T-helper 17 cell (primary cell): ENCODE results near the gene PDE4DIP. TPM values are rescaled to one million over a fixed set of nuclear protein-coding genes. Genes with fewer than 3 reads are reported as not detected.
A peak's percentile ranks its signal among the peaks of the same experiment; 100 is the strongest.
"Not testable (repeated sequence)": the region's sequence is repeated elsewhere in the genome, so short reads cannot be mapped to it uniquely, and the experiment has no call there.

Experiments
- ATAC-seq: fragments of 150-1000 bp; cut with Tn5 transposase; 2 replicates; pipeline ENCODE4 v1.10.0; 2021; ENCODE audit warnings: mild to moderate bottlenecking, moderate library complexity
- DNase-seq, 3 donors: peaks; one replicate each; pipeline versions ENCODE4 v3.0.0 to v3.0.0-alpha.2; 2020 to 2021
- H3K9me3 ChIP-seq: one replicate; pipeline ENCODE4 v1.7.0; 2013; ENCODE audit warnings: low read length, mild to moderate bottlenecking; ENCODE audit not compliant: control insufficient read depth, poor library complexity, severe bottlenecking
- H3K27ac Mint-ChIP-seq: one replicate; pipeline ENCODE4 v1.8.0; 2022; ENCODE audit warnings: mild to moderate bottlenecking, moderate library complexity, mixed read lengths
- H3K27me3 Mint-ChIP-seq: one replicate; pipeline ENCODE4 v1.8.0; 2022; ENCODE audit warnings: mixed read lengths
- H3K36me3 Mint-ChIP-seq: one replicate; pipeline ENCODE4 v1.8.0; 2022; ENCODE audit warnings: low read depth, mixed read lengths
- H3K4me1 Mint-ChIP-seq: one replicate; pipeline ENCODE4 v1.8.0; 2022; ENCODE audit warnings: mild to moderate bottlenecking, mixed read lengths
- H3K4me3 Mint-ChIP-seq: one replicate; pipeline ENCODE4 v1.8.0; 2022; ENCODE audit warnings: mild to moderate bottlenecking, moderate library complexity, mixed read lengths
- total RNA-seq, 4 donors: library from RNA in 2 of 4; stranded (reverse) in 2 of 4; gene quantifications; one replicate each; pipeline ENCODE4 v1.2.3 and lab custom pipeline; 2022 to 2026

The PDE4DIP gene
- total RNA-seq, 2 donors from 2014 or later = 36.2 to 43.2 TPM

DNA sequence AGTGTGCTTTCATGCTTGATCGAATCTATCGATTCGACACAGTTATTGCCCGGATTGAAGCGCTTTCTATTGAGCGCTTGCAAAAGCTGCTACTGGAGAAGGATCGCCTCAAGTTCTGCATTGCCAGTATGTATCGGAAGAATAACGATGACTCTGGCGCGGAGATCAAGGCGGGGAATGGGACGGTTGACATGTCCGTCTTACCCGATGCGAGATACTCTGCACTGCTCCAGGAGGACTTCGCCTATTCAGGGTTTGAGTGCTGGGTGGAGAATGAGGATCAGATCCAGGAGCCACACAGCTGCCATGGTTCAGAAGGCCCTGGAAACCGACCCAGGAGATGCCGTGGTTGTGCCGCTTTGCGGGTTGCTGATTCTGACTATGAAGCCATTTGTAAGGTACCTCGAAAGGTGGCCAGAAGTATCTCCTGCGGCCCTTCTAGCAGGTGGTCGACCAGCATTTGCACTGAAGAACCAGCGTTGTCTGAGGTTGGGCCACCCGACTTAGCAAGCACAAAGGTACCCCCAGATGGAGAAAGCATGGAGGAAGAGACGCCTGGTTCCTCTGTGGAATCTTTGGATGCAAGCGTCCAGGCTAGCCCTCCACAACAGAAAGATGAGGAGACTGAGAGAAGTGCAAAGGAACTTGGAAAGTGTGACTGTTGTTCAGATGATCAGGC, 108.8 kb downstream of the PDE4DIP start:
- not testable (repeated sequence) for H3K4me1 Mint-ChIP-seq, H3K9me3 ChIP-seq, H3K36me3 Mint-ChIP-seq, H3K27me3 Mint-ChIP-seq, H3K27ac Mint-ChIP-seq
- DNase-seq (peak; percentile 3 to 11 (median 8)), ATAC-seq (peak; percentile 2)
- H3K4me3 Mint-ChIP-seq = peak overlapping the region; percentile 83

DNA sequence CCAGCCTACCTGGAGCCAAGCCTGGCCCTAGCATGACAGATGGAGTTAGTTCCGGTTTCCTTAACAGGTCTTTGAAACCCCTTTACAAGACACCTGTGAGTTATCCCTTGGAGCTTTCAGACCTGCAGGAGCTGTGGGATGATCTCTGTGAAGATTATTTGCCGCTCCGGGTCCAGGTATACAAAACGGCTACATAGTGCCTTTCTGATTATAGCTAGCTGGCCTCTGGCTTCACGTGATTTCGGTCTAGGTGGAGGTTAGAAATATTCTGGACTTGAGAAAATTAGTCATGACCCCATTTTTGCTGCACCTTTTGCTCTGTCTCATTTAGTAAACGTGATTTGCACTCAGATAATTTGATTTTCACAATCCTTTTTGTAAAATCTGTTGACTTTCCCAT, 109.5 kb downstream of the PDE4DIP start:
- Mint-ChIP-seq H3K27ac (peak overlapping the region; percentile 60), H3K4me3 (peak overlapping the region; percentile 84)
- H3K4me1 Mint-ChIP-seq, H3K36me3 Mint-ChIP-seq, H3K9me3 ChIP-seq, DNase-seq, ATAC-seq, H3K27me3 Mint-ChIP-seq: not testable (repeated sequence)

DNA sequence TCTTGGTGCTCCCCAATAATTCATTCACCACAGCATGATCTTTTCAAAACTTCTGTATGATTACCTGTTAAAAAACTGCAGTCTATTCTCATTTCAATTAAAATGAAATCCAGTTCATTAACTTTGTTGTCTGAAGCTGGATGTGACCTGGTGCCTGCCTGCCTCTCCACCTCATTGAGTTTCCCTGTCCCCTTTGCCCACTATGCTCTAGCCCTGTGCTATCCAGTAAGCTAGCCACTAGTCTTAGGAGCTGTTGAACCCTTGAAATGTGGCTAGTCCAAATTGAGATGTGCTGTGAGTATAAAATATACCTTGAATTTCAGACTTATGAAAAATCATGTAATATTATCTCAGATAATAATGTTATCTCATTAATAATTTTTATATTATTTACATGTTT, 114.1 kb downstream of the PDE4DIP start:
- not testable (repeated sequence) for H3K4me3 Mint-ChIP-seq, H3K27me3 Mint-ChIP-seq, DNase-seq, ATAC-seq, H3K27ac Mint-ChIP-seq, H3K9me3 ChIP-seq, H3K36me3 Mint-ChIP-seq, H3K4me1 Mint-ChIP-seq

DNA sequence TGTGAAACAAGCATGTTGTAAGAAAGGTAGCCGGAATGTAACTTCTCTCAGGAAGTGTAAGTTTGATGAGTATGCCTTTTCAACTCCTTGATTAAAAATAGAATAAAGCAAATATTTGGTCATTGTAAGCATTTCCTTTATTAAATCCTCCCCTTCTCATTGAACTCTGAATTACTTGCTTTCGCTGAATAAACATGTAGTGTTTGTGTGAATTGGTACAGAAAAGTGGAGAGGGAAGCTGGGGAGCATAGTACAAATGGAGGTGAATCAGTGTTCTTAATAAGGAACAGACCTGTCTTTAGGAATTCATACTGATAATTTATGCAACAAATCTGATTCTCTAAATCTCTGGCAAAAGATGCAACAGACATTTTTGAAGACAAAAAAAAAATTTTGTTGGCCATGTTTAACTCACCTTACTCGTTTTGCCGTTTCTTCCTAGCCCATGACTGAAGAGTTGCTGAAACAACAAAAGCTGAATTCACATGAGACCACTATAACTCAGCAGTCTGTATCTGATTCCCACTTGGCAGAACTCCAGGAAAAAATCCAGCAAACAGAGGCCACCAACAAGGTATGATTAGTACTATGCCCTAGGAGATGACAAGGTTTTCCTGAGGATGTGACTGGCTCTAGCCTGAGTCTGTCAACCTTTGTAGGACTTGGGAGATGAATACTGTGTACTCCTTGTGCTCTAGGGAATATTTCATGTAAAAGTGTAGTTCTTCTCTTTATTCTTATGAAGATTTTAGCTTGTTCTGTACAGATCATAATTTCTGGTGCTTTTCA, 116.2 kb downstream of the PDE4DIP start:
- H3K4me1 Mint-ChIP-seq, H3K36me3 Mint-ChIP-seq, H3K9me3 ChIP-seq, H3K4me3 Mint-ChIP-seq, H3K27me3 Mint-ChIP-seq, DNase-seq, H3K27ac Mint-ChIP-seq, ATAC-seq: not testable (repeated sequence)

DNA sequence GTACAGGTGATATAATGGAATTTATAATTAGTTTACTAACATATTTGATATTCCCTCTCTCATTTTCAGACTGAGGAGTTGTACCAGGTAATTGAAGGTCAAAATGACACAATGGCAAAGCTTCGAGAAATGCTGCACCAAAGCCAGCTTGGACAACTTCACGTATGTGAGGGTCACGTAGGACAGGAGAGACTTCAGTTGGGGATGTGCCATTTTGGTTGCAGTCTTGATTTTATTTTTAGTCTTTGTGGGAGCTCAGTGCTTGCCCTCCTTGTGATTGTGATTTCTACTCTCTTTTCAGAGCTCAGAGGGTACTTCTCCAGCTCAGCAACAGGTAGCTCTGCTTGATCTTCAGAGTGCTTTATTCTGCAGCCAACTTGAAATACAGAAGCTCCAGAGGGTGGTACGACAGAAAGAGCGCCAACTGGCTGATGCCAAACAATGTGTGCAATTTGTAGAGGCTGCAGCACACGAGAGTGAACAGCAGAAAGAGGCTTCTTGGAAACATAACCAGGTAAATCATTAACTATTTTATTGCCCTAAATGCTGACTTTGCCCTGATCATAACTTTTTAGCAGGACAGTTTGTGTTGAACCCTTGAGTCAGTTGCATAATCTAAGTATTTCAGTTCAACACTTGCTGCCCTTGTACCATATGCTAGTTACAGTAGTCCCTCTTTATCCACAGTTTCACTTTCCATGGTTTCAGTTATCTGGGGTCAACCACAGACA, 118.1 kb downstream of the PDE4DIP start:
- DNase-seq, H3K4me1 Mint-ChIP-seq, H3K27me3 Mint-ChIP-seq: not testable (repeated sequence)

DNA sequence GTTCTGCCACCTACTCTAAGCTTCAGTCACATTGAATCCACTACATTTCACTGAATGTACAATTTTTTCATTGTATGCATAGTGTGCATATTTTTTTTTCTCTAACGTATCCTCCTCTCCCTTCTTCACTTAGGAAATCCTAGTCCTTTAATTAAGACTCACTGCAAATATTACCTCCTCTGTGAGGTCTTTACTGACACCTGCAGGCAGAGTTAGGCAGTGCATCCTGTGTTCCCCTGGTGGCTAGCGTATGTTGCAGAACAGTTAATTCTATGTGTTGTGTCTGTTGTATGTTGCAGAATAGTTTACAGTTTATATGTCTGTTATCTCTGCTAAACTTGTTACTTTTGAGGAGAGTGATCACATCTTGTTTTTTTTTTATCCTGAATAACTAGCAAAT, 121.9 kb downstream of the PDE4DIP start:
- H3K9me3 ChIP-seq, H3K4me1 Mint-ChIP-seq, H3K4me3 Mint-ChIP-seq, DNase-seq, H3K27ac Mint-ChIP-seq, H3K27me3 Mint-ChIP-seq, H3K36me3 Mint-ChIP-seq: not testable (repeated sequence)
- ATAC-seq = peak; percentile 95

More for the DNA sequence above, 118.1 kb downstream of the PDE4DIP start:
- not testable (repeated sequence) for H3K36me3 Mint-ChIP-seq, ATAC-seq, H3K9me3 ChIP-seq, H3K4me3 Mint-ChIP-seq, H3K27ac Mint-ChIP-seq

DNA sequence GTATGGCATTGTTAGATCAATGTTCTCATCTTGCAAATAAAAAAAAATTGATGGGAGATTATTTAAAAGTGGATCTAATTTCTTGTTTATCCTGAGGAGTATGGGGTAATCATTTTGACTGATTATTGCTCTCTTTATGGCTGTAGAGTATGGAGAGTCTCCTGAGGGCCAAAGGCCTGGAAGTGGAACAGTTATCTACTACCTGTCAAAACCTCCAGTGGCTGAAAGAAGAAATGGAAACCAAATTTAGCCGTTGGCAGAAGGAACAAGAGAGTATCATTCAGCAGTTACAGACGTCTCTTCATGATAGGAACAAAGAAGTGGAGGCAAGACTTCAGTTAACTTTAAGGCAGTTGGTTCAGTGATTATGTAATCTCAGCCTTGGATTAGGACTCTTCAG, 123.4 kb downstream of the PDE4DIP start:
- H3K27ac Mint-ChIP-seq, H3K4me3 Mint-ChIP-seq, H3K9me3 ChIP-seq, H3K27me3 Mint-ChIP-seq, H3K4me1 Mint-ChIP-seq, ATAC-seq, DNase-seq, H3K36me3 Mint-ChIP-seq: not testable (repeated sequence)

DNA sequence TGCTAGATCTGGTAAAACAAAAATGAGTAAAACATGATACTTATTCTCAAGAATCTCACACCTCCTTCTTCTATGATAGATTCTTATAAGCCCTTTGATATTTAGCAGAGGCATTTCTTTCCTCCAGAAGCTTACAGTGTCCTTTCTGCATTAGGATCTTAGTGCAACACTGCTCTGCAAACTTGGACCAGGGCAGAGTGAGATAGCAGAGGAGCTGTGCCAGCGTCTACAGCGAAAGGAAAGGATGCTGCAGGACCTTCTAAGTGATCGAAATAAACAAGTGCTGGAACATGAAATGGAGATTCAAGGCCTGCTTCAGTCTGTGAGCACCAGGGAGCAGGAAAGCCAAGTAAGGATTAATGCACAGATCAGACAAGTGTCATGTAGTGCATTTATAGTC, 124.5 kb downstream of the PDE4DIP start:
- not testable (repeated sequence) for H3K4me1 Mint-ChIP-seq, H3K9me3 ChIP-seq, H3K27me3 Mint-ChIP-seq, H3K27ac Mint-ChIP-seq, H3K4me3 Mint-ChIP-seq, H3K36me3 Mint-ChIP-seq, ATAC-seq, DNase-seq

DNA sequence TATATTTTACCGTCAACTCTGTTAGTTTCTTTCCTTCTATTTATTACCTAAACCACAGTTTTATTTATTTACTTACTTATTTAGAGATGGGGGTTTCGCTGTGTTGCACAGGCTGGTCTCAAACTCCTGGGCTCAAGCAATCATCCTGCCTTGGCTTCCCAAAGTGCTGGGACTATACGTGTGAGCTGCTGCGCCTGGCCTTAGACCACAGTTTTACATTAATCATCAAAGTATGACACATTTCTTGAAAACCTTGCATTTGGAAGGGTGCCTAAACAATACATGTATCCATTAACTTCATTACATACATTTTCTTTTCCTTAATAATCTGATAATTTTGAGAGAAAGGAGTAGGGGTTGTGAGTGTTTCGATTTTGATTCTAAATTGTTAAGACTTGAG, 124.9 kb downstream of the PDE4DIP start:
- not testable (repeated sequence) for H3K27me3 Mint-ChIP-seq, H3K36me3 Mint-ChIP-seq, H3K9me3 ChIP-seq, H3K4me1 Mint-ChIP-seq, DNase-seq, ATAC-seq, H3K27ac Mint-ChIP-seq, H3K4me3 Mint-ChIP-seq

DNA sequence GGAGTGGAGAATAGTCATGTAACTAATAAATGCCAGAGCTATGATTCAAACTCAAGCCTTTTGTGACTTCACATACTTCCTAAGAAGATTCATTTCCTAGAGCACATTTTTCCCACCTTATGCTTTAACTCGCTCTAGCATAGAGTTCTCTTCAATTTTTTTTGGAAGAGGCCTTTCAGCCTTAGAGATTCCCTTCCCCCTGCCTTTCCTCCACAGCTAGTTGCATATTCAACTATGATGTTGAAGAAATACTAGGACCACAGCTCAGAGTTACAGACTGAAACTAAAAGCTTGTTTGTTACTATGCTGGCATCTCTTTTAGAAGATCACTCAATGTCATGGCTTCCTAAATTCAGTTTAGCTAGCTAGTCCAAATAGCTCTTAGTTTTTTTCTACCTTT, 131.2 kb downstream of the PDE4DIP start:
- Mint-ChIP-seq H3K27ac (peak overlapping the region; percentile 89), H3K4me1 (peaks cover 11% of the 10 kb centered on the region), H3K4me3 (peak overlapping the region; percentile 68)
- ATAC-seq, H3K36me3 Mint-ChIP-seq, DNase-seq, H3K27me3 Mint-ChIP-seq, H3K9me3 ChIP-seq: not testable (repeated sequence)

DNA sequence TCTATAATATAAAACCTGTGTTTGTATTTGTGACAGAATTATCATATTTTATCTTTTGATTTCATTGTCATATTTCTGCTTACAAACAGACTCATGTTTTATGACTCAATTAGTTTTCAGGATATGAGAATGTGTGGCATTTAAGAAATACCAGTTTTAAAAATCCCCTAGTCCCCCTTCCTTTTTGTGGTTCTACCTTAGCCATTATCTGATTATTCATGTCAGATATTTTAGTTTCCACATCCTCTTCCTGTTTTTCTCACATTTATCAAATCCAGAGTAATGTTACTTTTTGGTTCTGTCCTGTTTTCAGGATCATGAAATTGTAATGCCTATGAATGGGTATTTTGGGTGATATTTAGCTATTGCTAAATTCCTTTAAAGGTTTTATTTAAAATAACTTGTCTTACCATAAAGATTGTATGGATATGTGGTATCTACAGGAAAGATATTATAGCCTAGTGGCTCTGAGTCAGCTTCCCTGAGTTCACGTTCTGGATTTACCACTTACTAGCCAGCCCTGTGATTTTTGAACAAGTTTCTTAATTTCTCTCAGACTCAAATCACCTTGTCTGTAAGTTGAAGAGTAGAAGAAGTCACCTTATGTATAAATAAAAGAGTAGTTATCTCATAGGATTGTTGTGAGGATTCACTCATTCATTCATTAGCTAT, 131.8 kb downstream of the PDE4DIP start:
- Mint-ChIP-seq H3K4me3 (peak overlapping the region; percentile 68), H3K27ac (peak overlapping the region; percentile 89), H3K4me1 (peaks cover 11% of the 10 kb centered on the region)
- not testable (repeated sequence) for H3K27me3 Mint-ChIP-seq, H3K36me3 Mint-ChIP-seq, H3K9me3 ChIP-seq, DNase-seq
- peak; percentile 90 for ATAC-seq

DNA sequence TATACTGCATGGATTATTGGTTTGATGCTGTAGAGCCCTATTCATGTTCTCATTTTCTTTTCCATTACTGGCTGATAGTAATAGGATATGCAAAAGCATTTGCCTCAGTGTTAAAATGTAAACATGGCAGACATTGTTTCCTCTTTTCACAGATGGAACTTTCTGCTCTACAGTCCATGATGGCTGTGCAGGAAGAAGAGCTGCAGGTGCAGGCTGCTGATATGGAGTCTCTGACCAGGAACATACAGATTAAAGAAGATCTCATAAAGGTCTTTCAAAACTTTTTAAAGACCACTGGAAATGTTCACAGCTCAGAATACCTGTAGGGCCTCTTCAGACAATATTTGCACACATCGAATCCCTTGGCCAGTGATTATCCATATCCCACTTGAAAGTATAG, 133.6 kb downstream of the PDE4DIP start:
- not testable (repeated sequence) for H3K4me3 Mint-ChIP-seq, H3K9me3 ChIP-seq, H3K27ac Mint-ChIP-seq, ATAC-seq, DNase-seq, H3K27me3 Mint-ChIP-seq
- peaks cover 11% of the 10 kb centered on the region for H3K36me3 Mint-ChIP-seq
- H3K4me1 Mint-ChIP-seq = peaks cover 13% of the 10 kb centered on the region

DNA sequence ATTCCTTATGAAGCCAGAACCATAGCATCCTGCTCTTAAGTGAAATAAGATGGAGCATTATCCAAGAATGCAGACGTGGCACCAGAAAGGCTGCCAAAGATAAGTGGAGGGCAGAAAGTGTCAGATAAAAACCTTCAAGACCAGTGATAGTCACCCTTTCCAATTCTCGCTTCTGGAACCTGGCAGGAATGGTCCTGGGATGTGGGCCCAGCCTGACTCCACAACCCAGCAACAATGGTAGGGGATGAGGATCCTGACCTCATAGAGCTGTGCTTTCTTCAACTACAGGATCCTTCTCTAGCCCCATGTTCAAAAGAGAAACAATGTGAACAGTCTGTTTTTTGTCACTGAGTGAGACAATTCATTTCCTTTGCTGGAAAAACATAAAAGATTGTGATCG, 145.2 kb downstream of the PDE4DIP start:
- H3K27ac Mint-ChIP-seq, H3K4me1 Mint-ChIP-seq, ATAC-seq, H3K9me3 ChIP-seq, H3K4me3 Mint-ChIP-seq, H3K27me3 Mint-ChIP-seq, DNase-seq, H3K36me3 Mint-ChIP-seq: not testable (repeated sequence)
